ENCODE measurements around the gene TAB2. TPM values are rescaled to one million over a fixed set of nuclear protein-coding genes. Genes with fewer than 3 reads are reported as not detected.

The TAB2 gene
- polyA plus RNA-seq, 2 of the 4 experiments (the other 2 are of a cell fraction): 23.0 to 49.0 TPM

- CTCF ChIA-PET: no interaction called here
- TF ChIP-seq CBX2 (IDR thresholded peaks at IDR 0.05; ENCODE audit: borderline replicate concordance, low read depth): no peak
- no peak for TF ChIP-seq MAFK (IDR thresholded peaks at IDR 0.05; ENCODE audit: partially characterized antibody)
- no peak for TF ChIP-seq ELK1 (IDR thresholded peaks at IDR 0.05; ENCODE audit: low read depth, low read length)
- TF ChIP-seq MAZ (IDR thresholded peaks at IDR 0.05; ENCODE audit: borderline replicate concordance, low read depth, low read length): no peak
- TF ChIP-seq CHD2 (IDR thresholded peaks at IDR 0.05; ENCODE audit: low read length, partially characterized antibody): no peak
- TF ChIP-seq FOSL2 (IDR thresholded peaks at IDR 0.05): no peak
- TF ChIP-seq FOSL2 (CRISPR knock-in tag; IDR thresholded peaks at IDR 0.05): no peak
- no peak for TF ChIP-seq EHMT2 (IDR thresholded peaks at IDR 0.05; ENCODE audit: low read depth)
- TF ChIP-seq ZC3H11A (IDR thresholded peaks at IDR 0.05): no peak
- TF ChIP-seq NPAS2 (CRISPR knock-in tag; IDR thresholded peaks at IDR 0.05; ENCODE audit: borderline replicate concordance): no peak
- no peak for TF ChIP-seq CEBPB (IDR thresholded peaks at IDR 0.05)
- no peak for TF ChIP-seq TP53 (CRISPR knock-in tag; IDR thresholded peaks at IDR 0.05)
- no peak for TF ChIP-seq USF2 (IDR thresholded peaks at IDR 0.05)
- no peak for TF ChIP-seq JUNB (IDR thresholded peaks at IDR 0.05)
- TF ChIP-seq POLR2AphosphoS2 (conservative IDR thresholded peaks at IDR 0.05; ENCODE audit: low read length): no peak
- TF ChIP-seq HDAC2 (IDR thresholded peaks at IDR 0.05): no peak
- Histone ChIP-seq H3K27ac (no peak overlapping the region), H3K4me2 (no peak overlapping the region), H3K4me3 (no peak overlapping the region), H3K9me3 (no peaks in the 10 kb centered on the region), H3K4me1 (peaks cover 68% of the 10 kb centered on the region)
- POLR2A ChIA-PET: no interaction called here
- no peak for DNase-seq (ENCODE audit: low read depth in 1 of 2, low spot score in 1 of 2)
- FAIRE-seq: no peak
- ATAC-seq: no peak
- WGBS (ENCODE audit: missing lambda C conversion rate): 80% methylated on average over 4 of the region's 4 CpGs
Measured at GRCh38 chr6:149340200-149340599, 22.7 kb downstream of the TAB2 start.

GRCh38 chr6:149342525-149342924 lies 25.0 kb downstream of the TAB2 start:
- ChIA-PET POLR2A (no interaction called here), CTCF (no interaction called here)
- TF ChIP-seq HOXB13 (CRISPR knock-in tag; IDR thresholded peaks at IDR 0.05; ENCODE audit: low read depth) (no peak), ATOH8 (CRISPR knock-in tag; IDR thresholded peaks at IDR 0.05; ENCODE audit: low read depth) (no peak), ZC3H11A (IDR thresholded peaks at IDR 0.05) (no peak), MYC (IDR thresholded peaks at IDR 0.05; ENCODE audit: borderline replicate concordance, low read length) (no peak), MAZ (IDR thresholded peaks at IDR 0.05; ENCODE audit: borderline replicate concordance, low read depth, low read length) (no peak), NPAS2 (CRISPR knock-in tag; IDR thresholded peaks at IDR 0.05; ENCODE audit: borderline replicate concordance) (no peak), HMGXB4 (CRISPR knock-in tag; IDR thresholded peaks at IDR 0.05; ENCODE audit: borderline replicate concordance) (no peak), CEBPB (IDR thresholded peaks at IDR 0.05) (no peak), CBX2 (IDR thresholded peaks at IDR 0.05; ENCODE audit: borderline replicate concordance, low read depth) (no peak), POLR2A (IDR thresholded peaks at IDR 0.05; ENCODE audit: low read length) (no peak), EHMT2 (IDR thresholded peaks at IDR 0.05; ENCODE audit: low read depth) (no peak), TP53 (CRISPR knock-in tag; IDR thresholded peaks at IDR 0.05) (no peak), EP300 (IDR thresholded peaks at IDR 0.05) (no peak), RNF2 (IDR thresholded peaks at IDR 0.05; ENCODE audit: borderline replicate concordance, low read depth) (no peak)
- no peak overlapping the region; the same call in 2 of the 3 replicates for H3K4me2 ChIP-seq
- no peak overlapping the region for H3K27ac ChIP-seq
- no peak for FAIRE-seq
- no peak for ATAC-seq
- H3K4me3 ChIP-seq: no peak overlapping the region
- WGBS (ENCODE audit: missing lambda C conversion rate): 86% methylated on average over 1 of the region's 1 CpG
- peaks cover 48% of the 10 kb centered on the region for H3K4me1 ChIP-seq
- H3K9me3 ChIP-seq: no peaks in the 10 kb centered on the region
- no peak for DNase-seq (ENCODE audit: low read depth in 1 of 2, low spot score in 1 of 2)
